Ovary (tissue), 9 donors: ENCODE measurements around the gene FOSL2. TPM values are rescaled to one million over a fixed set of nuclear protein-coding genes. Genes with fewer than 3 reads are reported as not detected.

Source experiments
- DNase-seq, 5 donors: peaks; one replicate each; pipeline ENCODE4 v3.0.0-alpha.2; 2019 to 2020
- H3K27ac ChIP-seq, 2 donors: fragments of 200-600 bp; one replicate each; pipeline versions ENCODE4 v1.5.1 to v1.8.0; 2019 to 2022
- H3K27me3 ChIP-seq: fragments of 200-600 bp; one replicate; pipeline ENCODE4 v1.8.0; 2022
- H3K36me3 ChIP-seq: fragments of 200-600 bp; sonication (generic); one replicate; pipeline ENCODE4 v1.5.1; 2019
- H3K4me1 ChIP-seq: one replicate; pipeline ENCODE4 v1.8.1; 2013; ENCODE audit warnings: mild to moderate bottlenecking, moderate library complexity; ENCODE audit not compliant: insufficient read depth
- H3K4me3 ChIP-seq: fragments of 200-600 bp; sonication (generic); one replicate; pipeline ENCODE4 v1.5.1; 2017
- H3K9me3 ChIP-seq, 2 donors: fragments of 200-600 bp in 1 of 2; sonication (generic) in 1 of 2; one replicate each; pipeline versions ENCODE4 v1.5.1 to v1.8.1; 2013 to 2019; ENCODE audit warnings: mild to moderate bottlenecking in 1 of 2, moderate library complexity in 1 of 2
- EP300 ChIP-seq: sonication (generic); formaldehyde crosslinking; IDR thresholded peaks from one replicate; pipeline ENCODE4 v1.6.1; 2017; ENCODE audit warnings: antibody characterized with exemption
- POLR2A ChIP-seq: fragments of 450-650 bp; IDR thresholded peaks from one replicate; pipeline ENCODE4 v1.6.1; 2017; ENCODE audit warnings: antibody characterized with exemption, mild to moderate bottlenecking, moderate library complexity
- WGBS, 3 donors: extraction: QIAGEN DNeasy Blood & Tissue Kit in 1 of 3; methylation state at CpG; one replicate each; pipeline versions ENCODE4 v1.1.5 to v1.1.7; 2013 to 2017; 5-methylcytosine and 5-hydroxymethylcytosine counted together
- intact Hi-C, 4 donors: fragments of 100-400 bp; cut with DNase I; formaldehyde crosslinking; loops; one replicate each; pipeline versions ENCODE4 v1.11.0 to v1.15.1; 2022 to 2023
- polyA plus RNA-seq, 2 donors: library from polyadenylated mRNA; stranded (reverse); fragments of 200-250 nt in 1 of 2; fragments of 350-450 nt in 1 of 2; fragmentation: Illumina TruSeq in 1 of 2; extraction: RNeasy Lipid Tissue Mini Kit (QIAGEN cat#74804) in 1 of 2; gene quantifications; one replicate each; pipeline ENCODE4 v1.2.3, GENCODE V29; 2013 to 2014
- total RNA-seq, 7 donors: library from RNA; depleted of rRNA in 2 of 7; stranded (reverse); fragments of >200 nt in 2 of 7; fragmentation: NEBNext Ultra II Directional in 3 of 7; extraction: Animal tissue kit (Norgen Biotek cat#: 25700) in 3 of 7; gene quantifications; one replicate each; pipeline versions ENCODE4 v1.1.0 to v1.2.4, GENCODE V29; 2016 to 2023
- TF ChIP-seq, protein P1 (sequence below), 3 donors: fragments of 450-650 bp in 2 of 3; fragments of 200-600 bp in 1 of 3; IDR thresholded peaks; one replicate each; pipeline versions ENCODE4 v1.5.1 to v1.8.0; 2016 to 2022; ENCODE audit warnings: antibody characterized with exemption in 3 of 3, mild to moderate bottlenecking in 1 of 3
- donor health status: DM: no; HTN: no; CAD: no; lungs with moderate emphysema.
- donor health status: DM: no; HTN: no; CAD: no.
- donor health status: Bipolar disorder and iron deficiency.
- donor health status: DM: yes; HTN: yes; CAD: no.
- donor health status: DM: no; HTN: no; CAD: no.
- donor health status: DM: yes; HTN: yes; CAD: no.

FOSL2 gene
- total and polyA plus RNA-seq, 9 donors: 56.2 to 322 (median 146) TPM

DNA sequence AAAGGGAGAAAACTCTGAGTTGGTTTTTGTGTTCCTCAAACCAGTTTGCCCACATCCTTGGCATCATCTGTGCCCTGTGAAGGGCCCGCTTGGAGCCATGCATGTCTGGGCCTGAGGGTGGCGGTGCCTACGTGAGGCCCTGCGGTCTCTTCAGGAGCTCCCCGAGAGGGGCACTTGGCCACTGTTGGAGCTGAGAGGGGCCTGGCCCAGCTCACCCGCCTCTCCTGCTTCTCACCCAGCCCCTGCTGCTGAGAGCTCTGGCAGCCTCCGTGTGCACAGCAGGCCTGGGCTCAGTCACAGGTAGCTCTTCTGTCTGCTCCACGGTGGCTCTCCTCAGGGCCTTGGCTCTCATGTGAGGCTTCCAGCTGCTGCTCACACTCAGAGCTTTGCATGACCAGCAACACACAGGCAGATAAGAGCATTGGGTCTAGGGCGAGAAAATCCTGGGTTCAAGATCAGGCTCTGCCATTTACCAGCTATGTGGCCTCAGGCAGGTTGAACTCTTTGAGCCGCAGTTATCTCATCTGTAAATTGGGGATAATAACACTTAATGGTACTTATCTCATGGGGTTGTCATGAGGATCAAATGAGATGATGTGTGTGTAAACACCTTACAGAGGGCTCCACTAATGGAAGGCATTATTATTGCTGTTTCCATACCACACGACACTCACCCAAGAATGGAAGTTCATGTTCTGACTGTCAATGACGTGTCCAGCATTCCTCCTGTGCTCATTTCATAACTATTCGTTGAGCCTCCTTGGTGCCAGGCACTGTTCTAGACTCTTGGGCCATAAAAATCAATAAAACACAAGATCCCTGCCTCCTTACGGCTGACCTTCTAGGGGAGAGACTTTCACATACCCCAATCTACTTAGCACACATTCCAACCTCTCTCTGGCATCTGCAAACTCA lies 61.6 kb downstream of the FOSL2 start:
- H3K9me3 ChIP-seq: no peaks in the 10 kb centered on the region
- TF ChIP-seq EP300 (no peak), POLR2A (no peak)
- TF ChIP-seq, protein P1, sequence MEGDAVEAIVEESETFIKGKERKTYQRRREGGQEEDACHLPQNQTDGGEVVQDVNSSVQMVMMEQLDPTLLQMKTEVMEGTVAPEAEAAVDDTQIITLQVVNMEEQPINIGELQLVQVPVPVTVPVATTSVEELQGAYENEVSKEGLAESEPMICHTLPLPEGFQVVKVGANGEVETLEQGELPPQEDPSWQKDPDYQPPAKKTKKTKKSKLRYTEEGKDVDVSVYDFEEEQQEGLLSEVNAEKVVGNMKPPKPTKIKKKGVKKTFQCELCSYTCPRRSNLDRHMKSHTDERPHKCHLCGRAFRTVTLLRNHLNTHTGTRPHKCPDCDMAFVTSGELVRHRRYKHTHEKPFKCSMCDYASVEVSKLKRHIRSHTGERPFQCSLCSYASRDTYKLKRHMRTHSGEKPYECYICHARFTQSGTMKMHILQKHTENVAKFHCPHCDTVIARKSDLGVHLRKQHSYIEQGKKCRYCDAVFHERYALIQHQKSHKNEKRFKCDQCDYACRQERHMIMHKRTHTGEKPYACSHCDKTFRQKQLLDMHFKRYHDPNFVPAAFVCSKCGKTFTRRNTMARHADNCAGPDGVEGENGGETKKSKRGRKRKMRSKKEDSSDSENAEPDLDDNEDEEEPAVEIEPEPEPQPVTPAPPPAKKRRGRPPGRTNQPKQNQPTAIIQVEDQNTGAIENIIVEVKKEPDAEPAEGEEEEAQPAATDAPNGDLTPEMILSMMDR (IDR thresholded peaks at IDR 0.05): no peak
- H3K4me1 ChIP-seq: no peaks in the 10 kb centered on the region
- no peak overlapping the region for H3K27ac ChIP-seq
- intact Hi-C loops: loop anchor here in 3 of 4 donors (5.0 to 10.0 kb wide), 2 partner anchors 749 to 752 kb away; no protein-coding TSS in a partner anchor
- no peak for DNase-seq
- WGBS, 3 donors: 86 to 92% (median 87%) methylated on average over 14 of the region's 14 CpGs
- H3K27me3 ChIP-seq: no peaks in the 10 kb centered on the region
- H3K4me3 ChIP-seq: no peak overlapping the region
- H3K36me3 ChIP-seq: no peaks in the 10 kb centered on the region

- 88 to 92% (median 89%) methylated on average over 10 of the region's 10 CpGs for WGBS, 3 donors
- no peak overlapping the region for H3K4me3 ChIP-seq
- intact Hi-C loops: loop anchor here in 1 of 4 donors (10.0 kb wide), 1 partner anchor 752 kb away; no protein-coding TSS in a partner anchor
- no peaks in the 10 kb centered on the region for H3K9me3 ChIP-seq
- H3K27me3 ChIP-seq: no peaks in the 10 kb centered on the region
- H3K36me3 ChIP-seq: no peaks in the 10 kb centered on the region
- H3K27ac ChIP-seq: no peak overlapping the region
- DNase-seq: no peak
- H3K4me1 ChIP-seq: no peaks in the 10 kb centered on the region
- TF ChIP-seq POLR2A (no peak), EP300 (no peak)
- TF ChIP-seq, protein P1 (IDR thresholded peaks at IDR 0.05): no peak
These were observed 64.6 kb downstream of the FOSL2 start for GRCh38 chr2:28457237-28457636.

DNA sequence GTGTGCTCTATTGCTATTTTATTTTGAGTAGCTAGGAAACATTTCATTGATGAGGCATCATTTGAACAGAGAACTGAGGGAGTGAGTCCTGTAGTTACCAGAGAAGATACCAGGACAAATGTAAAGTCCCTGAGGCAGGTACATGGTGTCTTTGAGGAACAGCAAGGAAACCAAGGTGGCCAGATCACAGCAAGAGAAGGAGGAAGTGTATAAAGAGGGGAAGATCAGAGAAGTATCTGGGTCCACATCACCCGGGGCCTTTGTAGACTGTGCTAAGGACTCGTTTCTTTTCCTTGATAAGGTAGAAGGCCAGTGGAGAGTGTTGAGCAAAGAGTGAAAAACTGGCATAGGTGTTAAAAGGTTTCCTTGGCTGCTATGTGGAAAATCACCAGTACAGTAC lies 68.4 kb downstream of the FOSL2 start:
- Histone ChIP-seq H3K27ac (no peak overlapping the region), H3K9me3 (no peaks in the 10 kb centered on the region), H3K27me3 (no peaks in the 10 kb centered on the region), H3K4me1 (no peaks in the 10 kb centered on the region), H3K4me3 (no peak overlapping the region), H3K36me3 (no peaks in the 10 kb centered on the region)
- 62 to 81% (median 75%) methylated on average over 2 of the region's 2 CpGs for WGBS, 3 donors
- no peak for DNase-seq
- TF ChIP-seq POLR2A (no peak), EP300 (no peak)
- TF ChIP-seq, protein P1 (IDR thresholded peaks at IDR 0.05): no peak
- intact Hi-C loops: no loop called here

DNA sequence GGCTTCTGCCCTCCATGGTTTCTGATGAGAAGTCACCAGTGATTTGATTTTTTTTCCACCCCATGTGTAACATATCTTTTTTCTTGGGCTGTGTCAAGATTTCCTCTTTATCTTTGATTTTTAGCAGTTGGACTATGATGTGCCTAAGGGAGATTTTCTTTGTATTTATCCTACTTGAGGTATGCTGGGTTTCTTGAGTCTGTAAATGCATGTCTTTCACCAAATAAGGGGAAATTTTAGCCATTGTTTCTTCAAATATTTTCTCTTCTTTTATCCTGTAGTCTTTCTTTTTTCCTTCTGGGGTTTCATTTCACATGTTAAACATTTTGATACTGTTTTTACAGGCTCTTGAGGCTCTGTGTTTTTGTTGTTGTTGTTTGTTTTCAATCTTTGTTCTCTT lies 69.5 kb downstream of the FOSL2 start:
- TF ChIP-seq POLR2A (no peak), EP300 (no peak)
- TF ChIP-seq, protein P1 (IDR thresholded peaks at IDR 0.05): no peak
- no peaks in the 10 kb centered on the region for H3K27me3 ChIP-seq
- intact Hi-C loops: no loop called here
- no peak for DNase-seq
- H3K27ac ChIP-seq: no peak overlapping the region
- H3K36me3 ChIP-seq: no peaks in the 10 kb centered on the region
- H3K4me3 ChIP-seq: no peak overlapping the region
- no peaks in the 10 kb centered on the region for H3K4me1 ChIP-seq
- H3K9me3 ChIP-seq: no peaks in the 10 kb centered on the region
